Activated T-cell treated with anti-CD3 and anti-CD28 coated beads, Interleukin-2, amount 50 U/mL, for 48 hours (primary cell): Measurements from ENCODE around the gene XYLT1.
"Not testable (repeated sequence)": the region's sequence is repeated elsewhere in the genome, so short reads cannot be mapped to it uniquely, and the experiment has no call there.

ENCODE experiments used
- DNase-seq, 2 experiments: peaks; one replicate each; pipeline ENCODE4 v3.0.0-alpha.2; 2020

Gene XYLT1

DNA sequence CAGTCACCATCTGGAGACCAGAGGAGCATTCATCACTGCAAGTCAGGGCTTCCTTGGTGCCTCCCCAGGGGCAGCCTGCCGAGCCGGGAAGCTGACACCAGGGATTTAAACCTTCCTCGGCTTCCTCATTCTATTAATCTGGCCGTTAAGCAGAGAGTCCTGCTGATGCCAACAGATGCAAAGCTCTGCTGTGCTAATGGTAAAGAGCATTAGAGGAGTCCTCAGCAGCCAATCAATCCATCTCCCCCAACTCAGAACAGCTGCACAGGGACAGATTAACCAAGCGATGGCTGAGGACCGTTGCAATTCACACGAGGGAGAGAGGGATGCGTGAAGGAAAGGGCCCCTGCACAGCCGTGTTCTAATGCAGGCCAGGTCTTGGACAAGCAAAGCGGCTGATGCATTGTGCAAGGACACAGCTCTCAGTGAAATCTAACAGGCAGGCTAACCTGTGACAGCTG is 116.6 kb downstream of the XYLT1 start:
- no peak for DNase-seq

GRCh38 chr16:17353561-17353960 is 117.2 kb downstream of the XYLT1 start:
- no peak for DNase-seq

DNA sequence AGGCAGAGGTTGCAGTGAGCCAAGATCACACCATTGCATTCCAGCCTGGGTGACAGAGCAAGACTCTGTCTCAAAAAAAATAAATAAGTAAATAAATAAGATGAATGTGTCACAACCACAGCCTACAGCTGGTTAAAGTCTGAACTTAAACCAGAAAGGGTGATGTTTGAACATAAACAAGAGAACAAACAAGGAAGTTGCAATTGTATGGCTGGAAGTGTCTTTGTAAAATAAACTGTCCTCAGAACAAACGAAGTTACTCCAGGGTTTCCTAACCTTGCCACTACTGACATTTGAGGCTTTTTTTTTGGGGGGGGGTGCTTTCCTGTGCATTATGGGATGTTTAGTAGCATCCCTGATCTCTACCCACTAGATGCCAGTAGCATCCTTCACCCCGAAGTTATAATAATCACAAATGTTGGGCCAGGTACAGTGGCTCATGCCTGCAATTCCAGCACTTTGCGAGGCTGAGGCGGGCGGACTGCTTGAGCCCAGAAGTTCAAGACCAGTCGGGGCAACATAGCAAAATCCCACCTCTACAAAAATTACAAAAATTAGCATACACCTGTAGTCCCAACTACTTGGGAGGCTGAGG is 119.2 kb downstream of the XYLT1 start:
- DNase-seq, result no peak

DNA sequence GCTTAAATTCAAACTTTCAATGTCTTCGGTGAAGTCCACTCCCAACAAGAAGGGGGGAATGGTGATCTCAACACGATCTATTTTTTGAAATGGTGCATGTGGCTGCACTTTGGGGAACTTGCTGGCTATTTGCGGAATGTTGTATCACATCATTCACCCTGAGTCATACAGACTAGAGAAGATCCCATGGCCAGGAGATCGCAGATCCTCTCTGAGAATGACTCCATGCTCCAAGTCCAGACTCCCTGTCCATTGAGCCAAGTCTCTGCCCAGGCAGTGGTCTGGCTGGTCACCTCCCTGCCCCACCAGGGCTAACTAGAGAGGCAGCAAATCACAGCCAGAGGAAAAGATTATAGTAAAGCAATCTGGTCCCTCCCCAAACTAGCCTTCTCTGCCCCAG is 120.6 kb downstream of the XYLT1 start:
- no peak for DNase-seq

- no peak for DNase-seq
These were observed 121.9 kb downstream of the XYLT1 start for GRCh38 chr16:17348826-17349225.

DNA sequence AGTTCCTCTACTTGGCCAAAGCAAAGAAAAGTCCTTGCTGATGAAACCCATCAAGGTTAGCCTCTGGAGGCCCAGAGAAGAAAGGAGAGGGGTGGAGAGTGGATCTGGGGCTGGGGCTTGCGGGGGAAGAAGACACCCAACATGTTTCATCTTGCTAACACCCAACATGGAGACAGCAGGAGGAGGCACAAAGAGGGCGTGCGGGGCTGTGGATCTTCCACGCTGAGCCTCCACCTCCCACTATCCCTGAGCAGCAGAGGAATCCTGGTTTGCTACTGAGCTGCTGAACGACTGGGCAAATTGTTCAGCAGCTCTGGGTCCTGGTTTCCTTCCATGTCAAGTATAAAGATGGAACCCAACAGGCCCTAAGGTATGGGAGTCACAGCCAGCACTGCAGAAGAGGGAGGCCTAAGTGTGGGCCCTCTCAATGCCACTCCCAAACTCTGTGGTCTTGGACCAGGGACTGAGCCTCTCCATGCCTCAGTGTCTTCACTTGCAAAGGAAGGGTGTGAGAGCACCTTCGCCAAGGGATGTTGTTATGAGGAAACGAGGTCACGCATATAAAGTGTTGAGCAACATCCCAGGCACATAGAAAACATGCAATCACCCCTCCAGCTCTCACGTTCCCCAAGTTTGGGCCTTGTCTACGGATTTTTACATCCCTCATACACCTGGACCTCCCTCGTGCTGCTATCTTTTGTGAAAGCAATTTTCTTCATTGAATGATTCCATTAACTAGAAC is 122.5 kb downstream of the XYLT1 start:
- DNase-seq, result no peak

DNA sequence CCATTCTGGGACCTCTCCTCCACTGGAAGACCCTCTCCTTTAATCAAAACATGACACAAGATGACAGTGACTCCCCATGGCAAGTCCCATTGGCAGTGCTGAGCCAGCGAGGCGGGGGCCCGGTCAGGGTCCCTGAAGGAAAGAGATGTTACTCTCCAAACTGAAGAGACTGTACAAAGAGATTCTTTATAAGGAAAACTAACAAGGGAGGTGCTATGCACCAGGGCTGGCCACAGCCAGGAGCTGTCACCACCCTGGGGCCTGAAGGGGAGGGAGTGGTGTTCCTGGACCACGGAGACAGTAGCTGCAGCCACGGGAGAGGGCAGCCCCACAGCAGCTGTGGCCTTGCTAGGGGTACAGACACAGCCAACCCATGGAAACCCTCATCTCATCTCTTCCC is 123.1 kb downstream of the XYLT1 start:
- DNase-seq, result no peak

- DNase-seq, result peak; percentile 53 to 54
These were observed 123.9 kb downstream of the XYLT1 start for GRCh38 chr16:17346621-17347569.

- no peak for DNase-seq
These were observed 125.7 kb downstream of the XYLT1 start for GRCh38 chr16:17345043-17345442.

DNA sequence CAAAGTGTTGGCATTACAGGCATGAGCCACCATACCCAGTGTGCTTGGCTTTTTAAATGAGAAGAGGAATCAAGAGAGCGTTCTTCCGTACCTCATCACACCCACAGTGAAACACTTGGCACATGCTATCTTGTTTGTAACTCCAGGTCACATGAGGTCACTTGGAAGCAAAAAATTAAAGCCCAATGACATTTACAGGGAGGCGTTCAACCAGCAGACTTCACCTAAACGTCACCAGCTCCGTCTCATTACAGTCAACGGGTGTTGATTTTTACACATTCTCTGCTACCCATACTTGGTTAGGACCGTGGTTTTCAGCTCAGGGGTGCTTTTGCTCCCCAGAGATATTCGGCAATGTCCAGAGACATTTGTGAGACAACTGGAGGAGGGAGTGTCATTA is 127.0 kb downstream of the XYLT1 start:
- DNase-seq, result no peak

- peak; percentile 43 to 57 for DNase-seq
These were observed 127.7 kb downstream of the XYLT1 start for GRCh38 chr16:17343028-17343427.

GRCh38 chr16:17342031-17342430 is 128.7 kb downstream of the XYLT1 start:
- no peak for DNase-seq

GRCh38 chr16:17340804-17341203 is 130.0 kb downstream of the XYLT1 start:
- no peak for DNase-seq

DNA sequence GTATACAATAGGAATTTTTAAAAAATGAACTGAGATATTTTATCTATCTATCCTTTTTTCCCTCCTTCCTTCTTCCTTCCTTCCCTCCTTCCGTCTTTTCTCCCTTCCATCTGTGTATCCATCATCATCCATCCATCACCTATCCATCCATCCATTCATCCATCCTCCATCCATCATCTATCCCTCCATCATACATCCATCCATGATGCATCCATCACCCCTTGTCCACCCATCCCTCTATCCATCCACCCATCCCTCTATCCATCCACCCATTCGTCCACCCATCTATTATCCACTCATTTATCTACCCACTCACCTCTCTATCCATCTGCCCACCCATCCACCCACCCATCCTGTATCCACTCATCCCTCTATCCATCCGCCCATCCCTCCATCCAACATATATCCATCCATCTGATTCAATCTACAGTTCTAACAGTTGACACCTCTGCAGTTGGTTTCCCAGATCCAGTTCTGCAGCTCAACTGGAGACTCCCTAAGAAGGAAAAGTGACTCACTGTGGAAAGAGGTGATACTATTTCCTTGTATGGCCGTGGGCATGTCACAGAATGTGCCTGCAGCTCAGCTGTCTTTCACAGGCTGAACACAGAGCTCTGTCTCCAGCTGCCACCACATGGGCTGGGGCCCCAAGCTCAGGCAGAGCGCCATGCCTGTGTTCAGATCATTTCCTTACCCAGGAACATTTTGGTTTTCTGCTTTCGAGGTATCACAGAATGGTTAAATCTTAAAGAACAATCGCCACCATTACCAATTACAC is 130.8 kb downstream of the XYLT1 start:
- no peak for DNase-seq

- DNase-seq, result no peak
These were observed 132.5 kb downstream of the XYLT1 start for GRCh38 chr16:17338244-17338643.

DNA sequence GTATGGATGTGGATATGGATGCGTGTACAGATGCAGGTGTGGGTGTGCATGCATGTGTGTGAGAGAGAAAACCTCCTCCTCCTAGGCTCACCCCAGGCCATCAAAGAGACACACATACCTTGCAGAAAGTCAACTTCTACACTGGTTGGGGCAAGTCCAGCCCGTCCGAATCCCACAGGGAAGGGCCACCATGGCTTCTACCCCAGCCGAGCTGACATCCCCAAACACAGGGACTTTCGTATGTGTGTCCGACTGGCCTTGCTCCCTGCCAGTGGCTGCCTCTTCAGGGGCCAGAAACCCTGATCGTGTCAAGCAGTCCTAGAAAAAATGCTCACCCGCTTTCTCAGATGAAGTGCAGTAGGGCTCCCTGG is 134.2 kb downstream of the XYLT1 start:
- no peak for DNase-seq

- DNase-seq, result no peak
These were observed 134.8 kb downstream of the XYLT1 start for GRCh38 chr16:17335826-17336529.

- DNase-seq, result not testable (repeated sequence)
These were observed 135.4 kb downstream of the XYLT1 start for GRCh38 chr16:17335406-17335805.

DNA sequence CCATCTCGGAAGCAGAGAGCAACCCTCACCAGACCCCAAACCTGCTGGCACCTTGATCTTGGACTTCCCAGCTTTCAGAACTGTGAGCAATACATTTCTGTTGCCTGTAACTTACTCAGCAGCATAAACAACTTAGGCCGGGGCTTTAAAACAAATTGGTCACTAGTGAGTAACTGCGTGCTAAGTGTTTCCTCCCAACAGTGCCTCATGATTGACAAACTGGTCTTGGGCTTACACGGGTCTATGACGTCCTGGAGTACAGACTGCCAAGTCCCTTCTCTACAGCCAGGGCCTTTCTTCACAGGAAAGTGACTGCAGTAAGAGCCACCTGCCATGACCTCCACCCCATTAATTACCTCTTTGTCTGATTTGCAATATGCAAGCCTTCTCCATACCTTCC is 136.7 kb downstream of the XYLT1 start:
- no peak for DNase-seq

DNA sequence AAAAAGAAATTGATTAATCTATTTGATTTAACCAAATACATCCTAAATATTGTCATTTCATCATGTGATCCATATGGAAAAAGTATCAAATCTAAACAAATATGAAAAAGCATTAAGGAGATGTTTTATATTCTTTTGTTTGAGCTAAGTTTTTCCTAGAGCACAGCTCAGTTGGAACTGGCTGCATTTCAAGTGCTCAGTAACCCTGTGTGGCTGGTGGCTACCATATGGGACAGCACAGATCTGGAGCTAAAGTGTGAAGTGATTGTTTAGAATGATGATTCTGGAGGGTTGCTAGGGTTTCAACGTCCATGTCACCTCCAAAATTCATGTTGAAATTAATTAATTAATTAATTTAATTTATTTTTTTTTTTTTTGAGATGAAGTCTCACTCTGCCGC is 137.5 kb downstream of the XYLT1 start:
- DNase-seq, result no peak

- no peak for DNase-seq
These were observed 138.8 kb downstream of the XYLT1 start for GRCh38 chr16:17331991-17332390.

- no peak for DNase-seq
These were observed 139.6 kb downstream of the XYLT1 start for GRCh38 chr16:17331071-17331607.
